ENCODE measurements around the gene TEX38. TPM values are rescaled to one million over a fixed set of nuclear protein-coding genes. Genes with fewer than 3 reads are reported as not detected.
"Not testable (repeated sequence)": the region's sequence is repeated elsewhere in the genome, so short reads cannot be mapped to it uniquely, and the experiment has no call there.

The TEX38 gene
- total RNA-seq, 1 donor from 2014 or later: not detected

DNA sequence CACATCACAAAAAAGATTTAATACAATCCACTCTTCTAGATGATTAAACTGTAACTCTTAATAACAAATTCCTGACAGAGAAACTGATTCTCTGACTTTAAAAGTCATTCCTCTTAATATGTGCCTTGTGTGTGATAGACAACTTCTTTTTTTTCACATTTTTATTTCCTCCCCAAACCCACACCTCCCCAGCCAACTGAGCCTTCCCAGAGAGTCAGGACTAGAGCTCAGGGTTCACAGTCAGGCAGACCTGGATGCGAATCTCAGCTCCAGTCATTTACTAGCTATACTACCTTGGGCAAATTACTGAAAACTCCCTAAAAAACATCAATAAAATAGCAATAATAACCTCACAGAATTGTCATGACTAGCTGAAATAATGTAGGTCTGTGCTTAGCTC, 17.6 kb upstream of the TEX38 start:
- peaks cover 0 to 57% of the 10 kb centered on the region in 2 donors for H3K36me3 ChIP-seq
- TF ChIP-seq, protein P1, sequence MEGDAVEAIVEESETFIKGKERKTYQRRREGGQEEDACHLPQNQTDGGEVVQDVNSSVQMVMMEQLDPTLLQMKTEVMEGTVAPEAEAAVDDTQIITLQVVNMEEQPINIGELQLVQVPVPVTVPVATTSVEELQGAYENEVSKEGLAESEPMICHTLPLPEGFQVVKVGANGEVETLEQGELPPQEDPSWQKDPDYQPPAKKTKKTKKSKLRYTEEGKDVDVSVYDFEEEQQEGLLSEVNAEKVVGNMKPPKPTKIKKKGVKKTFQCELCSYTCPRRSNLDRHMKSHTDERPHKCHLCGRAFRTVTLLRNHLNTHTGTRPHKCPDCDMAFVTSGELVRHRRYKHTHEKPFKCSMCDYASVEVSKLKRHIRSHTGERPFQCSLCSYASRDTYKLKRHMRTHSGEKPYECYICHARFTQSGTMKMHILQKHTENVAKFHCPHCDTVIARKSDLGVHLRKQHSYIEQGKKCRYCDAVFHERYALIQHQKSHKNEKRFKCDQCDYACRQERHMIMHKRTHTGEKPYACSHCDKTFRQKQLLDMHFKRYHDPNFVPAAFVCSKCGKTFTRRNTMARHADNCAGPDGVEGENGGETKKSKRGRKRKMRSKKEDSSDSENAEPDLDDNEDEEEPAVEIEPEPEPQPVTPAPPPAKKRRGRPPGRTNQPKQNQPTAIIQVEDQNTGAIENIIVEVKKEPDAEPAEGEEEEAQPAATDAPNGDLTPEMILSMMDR (IDR thresholded peaks at IDR 0.05): no peak
- no peak for TF ChIP-seq POLR2A (IDR thresholded peaks at IDR 0.05)
- TF ChIP-seq POLR2AphosphoS5 (IDR thresholded peaks at IDR 0.05; ENCODE audit: insufficient read depth in 1 of 2, low read depth in 1 of 2): no peak
- no peaks in the 10 kb centered on the region for H3K27me3 ChIP-seq
- H3K4me3 ChIP-seq: peak overlapping the region in 1 of 2 donors; percentile 8
- DNase-seq (ENCODE audit: extremely low spot score in 2 of 2): no peak
- intact Hi-C loops (cut with DNase I): no loop called here
- H3K4me1 ChIP-seq: no peaks in the 10 kb centered on the region
- H3K9me3 ChIP-seq: no peaks in the 10 kb centered on the region
- H3K27ac ChIP-seq: peak overlapping the region; percentile 15

DNA sequence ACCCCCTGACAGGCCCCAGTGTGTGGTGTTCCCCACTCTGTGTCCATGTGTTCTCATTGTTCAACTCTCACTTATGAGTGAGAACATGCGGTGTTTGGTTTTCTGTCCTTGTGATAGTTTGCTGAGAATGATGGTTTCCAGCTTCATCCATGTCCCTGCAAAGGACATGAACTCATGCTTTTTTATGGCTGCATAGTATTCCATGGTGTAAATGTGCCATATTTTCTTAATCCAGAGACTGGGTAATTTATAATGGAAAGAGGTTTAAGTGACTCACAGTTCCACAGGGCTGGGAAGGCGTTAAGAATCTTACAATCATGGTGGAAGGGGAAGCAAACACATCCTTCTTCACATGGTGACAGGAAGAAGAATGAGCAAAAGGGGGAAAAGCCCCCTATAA, 17.0 kb upstream of the TEX38 start:
- intact Hi-C loops (cut with DNase I); H3K27ac ChIP-seq; H3K4me1 ChIP-seq; H3K9me3 ChIP-seq; DNase-seq (ENCODE audit: extremely low spot score in 2 of 2); H3K27me3 ChIP-seq; H3K4me3 ChIP-seq: not testable (repeated sequence)
- peaks cover 0 to 55% of the 10 kb centered on the region in 2 donors for H3K36me3 ChIP-seq

GRCh38 chr1:46655848-46656247, 15.8 kb upstream of the TEX38 start:
- TF ChIP-seq POLR2AphosphoS5 (IDR thresholded peaks at IDR 0.05; ENCODE audit: insufficient read depth in 1 of 2, low read depth in 1 of 2) (no peak), POLR2A (IDR thresholded peaks at IDR 0.05) (no peak)
- TF ChIP-seq, protein P1 (IDR thresholded peaks at IDR 0.05): no peak
- intact Hi-C loops (cut with DNase I): no loop called here
- no peaks in the 10 kb centered on the region for H3K9me3 ChIP-seq
- H3K4me3 ChIP-seq: no peak overlapping the region
- peaks cover 0 to 45% of the 10 kb centered on the region in 2 donors for H3K36me3 ChIP-seq
- H3K27ac ChIP-seq: no peak overlapping the region
- DNase-seq (ENCODE audit: extremely low spot score in 2 of 2): no peak
- H3K4me1 ChIP-seq: no peaks in the 10 kb centered on the region
- no peaks in the 10 kb centered on the region for H3K27me3 ChIP-seq

DNA sequence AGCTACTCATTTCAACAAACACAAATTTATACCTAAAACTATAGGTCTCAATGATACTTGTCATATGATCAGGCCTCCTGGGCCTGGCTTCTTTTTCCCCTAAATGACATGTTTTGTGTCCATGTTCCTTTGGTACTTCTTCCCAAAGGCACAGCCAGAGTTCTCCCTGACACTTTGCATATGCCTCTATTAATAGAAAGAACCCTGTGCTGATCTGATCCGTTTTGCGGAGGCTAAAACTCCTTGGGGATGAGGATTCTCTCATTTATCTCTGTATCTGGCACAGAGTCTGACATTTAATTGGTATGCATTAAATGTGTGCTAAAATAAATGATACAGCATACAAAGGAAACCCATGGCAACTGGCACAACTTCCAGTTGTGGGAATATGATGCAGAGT, 15.0 kb upstream of the TEX38 start:
- H3K4me3 ChIP-seq: no peak overlapping the region
- DNase-seq (ENCODE audit: extremely low spot score in 2 of 2): no peak
- no peaks in the 10 kb centered on the region for H3K27me3 ChIP-seq
- H3K4me1 ChIP-seq: no peaks in the 10 kb centered on the region
- H3K36me3 ChIP-seq: peaks cover 0 to 45% of the 10 kb centered on the region in 2 donors
- no peaks in the 10 kb centered on the region for H3K9me3 ChIP-seq
- no peak overlapping the region for H3K27ac ChIP-seq
- no peak for TF ChIP-seq POLR2A (IDR thresholded peaks at IDR 0.05)
- TF ChIP-seq, protein P1 (IDR thresholded peaks at IDR 0.05): no peak
- no peak for TF ChIP-seq POLR2AphosphoS5 (IDR thresholded peaks at IDR 0.05; ENCODE audit: insufficient read depth in 1 of 2, low read depth in 1 of 2)
- intact Hi-C loops (cut with DNase I): no loop called here

DNA sequence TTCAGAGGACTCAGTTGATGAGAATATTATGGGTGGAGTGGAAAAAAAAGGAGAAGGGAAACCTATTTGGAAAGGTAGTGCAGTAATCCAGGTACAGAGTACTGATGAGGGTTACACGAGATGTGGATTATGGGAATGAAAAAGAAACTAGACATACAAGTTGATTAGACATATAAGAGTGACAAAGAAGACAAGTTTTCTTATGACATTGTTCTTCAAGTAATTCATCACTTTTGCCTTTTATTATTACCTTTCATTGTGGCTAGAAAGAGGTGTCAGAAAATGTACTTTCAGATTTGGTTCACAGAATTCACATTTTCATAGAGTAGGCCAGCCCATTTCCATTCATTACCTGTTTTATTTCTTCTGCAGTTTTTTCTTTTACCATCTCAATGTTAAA, 13.9 kb upstream of the TEX38 start:
- no peak for DNase-seq (ENCODE audit: extremely low spot score in 2 of 2)
- Histone ChIP-seq H3K36me3 (peaks cover 0 to 54% of the 10 kb centered on the region in 2 donors), H3K4me1 (no peaks in the 10 kb centered on the region), H3K27me3 (no peaks in the 10 kb centered on the region), H3K4me3 (no peak overlapping the region), H3K9me3 (no peaks in the 10 kb centered on the region), H3K27ac (no peak overlapping the region)
- intact Hi-C loops (cut with DNase I): no loop called here
- no peak for TF ChIP-seq POLR2A (IDR thresholded peaks at IDR 0.05)
- TF ChIP-seq, protein P1 (IDR thresholded peaks at IDR 0.05): no peak
- no peak for TF ChIP-seq POLR2AphosphoS5 (IDR thresholded peaks at IDR 0.05; ENCODE audit: insufficient read depth in 1 of 2, low read depth in 1 of 2)

All from vagina (tissue), 2 donors.